HFFc6 (cell line): Measurements from ENCODE around the gene ADCK1. TPM values are rescaled to one million over a fixed set of nuclear protein-coding genes. Genes with fewer than 3 reads are reported as not detected.

Source experiments
- DNase-seq: peaks from one replicate; pipeline ENCODE4 v3.0.0-alpha.2; 2018
- H3K27ac Mint-ChIP-seq: 2 replicates; pipeline ENCODE4 v1.8.0; 2020; ENCODE audit warnings: mild to moderate bottlenecking, mixed read lengths
- H3K27me3 Mint-ChIP-seq: 2 replicates; pipeline ENCODE4 v1.8.0; 2021; ENCODE audit warnings: mild to moderate bottlenecking, moderate library complexity, mixed read lengths; ENCODE audit not compliant: insufficient read depth
- H3K36me3 Mint-ChIP-seq: 2 replicates; pipeline ENCODE4 v1.8.0; 2021; ENCODE audit warnings: low read depth, mixed read lengths
- H3K4me1 Mint-ChIP-seq: 2 replicates; pipeline ENCODE4 v1.8.0; 2020; ENCODE audit warnings: low read depth, mixed read lengths
- H3K4me3 Mint-ChIP-seq: 2 replicates; pipeline ENCODE4 v1.8.0; 2020; ENCODE audit warnings: mild to moderate bottlenecking, moderate library complexity, mixed read lengths
- H3K9me3 Mint-ChIP-seq: 2 replicates; pipeline ENCODE4 v1.8.0; 2020; ENCODE audit warnings: mild to moderate bottlenecking, mixed read lengths
- CTCF ChIP-seq: fragments of 200-600 bp; sonication (generic); IDR thresholded peaks from 2 replicates; pipeline ENCODE4 v1.5.0; 2021; ENCODE audit warnings: antibody characterized with exemption, mild to moderate bottlenecking
- total RNA-seq, 6 experiments: library from RNA; stranded (reverse); fragmentation: NEBNext Ultra II Directional; extraction: Animal tissue kit (Norgen Biotek cat#: 25700); gene quantifications; 2 replicates in 1 of 6; 3 replicates in 5 of 6; pipeline ENCODE4 v1.2.3, GENCODE V29; 2021

ADCK1 gene
- total RNA-seq, 6 experiments from 2014 or later: 4.4 to 6.3 (median 5.7) TPM

- TF ChIP-seq CTCF: no peak
- Mint-ChIP-seq H3K9me3 (peaks cover 6% of the 10 kb centered on the region; the same call in 1 of the 2 replicates), H3K36me3 (no peaks in the 10 kb centered on the region), H3K27ac (no peak overlapping the region), H3K4me1 (no peaks in the 10 kb centered on the region), H3K4me3 (no peak overlapping the region), H3K27me3 (peaks cover 2% of the 10 kb centered on the region)
- no peak for DNase-seq
These were observed 124.4 kb downstream of the ADCK1 start for GRCh38 chr14:77924141-77924948.

- Mint-ChIP-seq H3K27me3 (peaks cover 6% of the 10 kb centered on the region), H3K9me3 (no peaks in the 10 kb centered on the region), H3K27ac (no peak overlapping the region), H3K4me3 (no peak overlapping the region), H3K4me1 (no peaks in the 10 kb centered on the region), H3K36me3 (peaks cover 5% of the 10 kb centered on the region; the same call in 1 of the 2 replicates)
- no peak for DNase-seq
- no peak for TF ChIP-seq CTCF
These were observed 127.0 kb downstream of the ADCK1 start for GRCh38 chr14:77926942-77927341.

- Mint-ChIP-seq H3K9me3 (peaks cover 23% of the 10 kb centered on the region), H3K4me1 (no peaks in the 10 kb centered on the region), H3K36me3 (peaks cover 30% of the 10 kb centered on the region), H3K27me3 (peaks cover 6% of the 10 kb centered on the region), H3K27ac (no peak overlapping the region), H3K4me3 (no peak overlapping the region)
- DNase-seq: no peak
- TF ChIP-seq CTCF: no peak
These were observed 131.5 kb downstream of the ADCK1 start for GRCh38 chr14:77931441-77931840.

DNA sequence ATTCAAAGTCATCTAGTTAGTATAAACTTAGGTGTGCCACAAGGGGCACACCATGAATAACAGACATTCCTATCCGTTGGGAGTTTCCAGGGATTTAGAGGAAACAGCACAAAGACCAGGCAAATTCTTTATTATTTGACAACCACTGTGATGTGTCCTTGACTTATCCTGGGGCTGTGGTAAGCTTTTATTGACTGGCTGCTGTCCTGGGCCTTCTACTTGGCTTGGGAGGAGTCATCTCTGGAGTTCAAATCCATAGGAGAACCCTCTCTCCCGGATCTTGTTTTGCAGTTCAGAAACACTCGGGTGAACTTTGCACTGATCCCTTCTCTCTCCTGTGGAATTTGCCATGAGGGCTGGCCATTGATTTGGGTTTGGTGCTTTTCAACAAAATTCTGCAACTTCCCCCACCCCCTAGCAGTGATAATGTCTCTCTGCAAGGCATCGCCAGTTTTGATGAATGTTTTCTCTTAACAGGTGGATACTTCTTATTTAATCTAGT is 136.3 kb downstream of the ADCK1 start:
- no peak overlapping the region for H3K4me3 Mint-ChIP-seq
- no peak for TF ChIP-seq CTCF
- no peak overlapping the region for H3K27ac Mint-ChIP-seq
- H3K9me3 Mint-ChIP-seq: peaks cover 28% of the 10 kb centered on the region
- peaks cover 26% of the 10 kb centered on the region for H3K36me3 Mint-ChIP-seq
- no peaks in the 10 kb centered on the region for H3K4me1 Mint-ChIP-seq
- DNase-seq: no peak
- peaks cover 4% of the 10 kb centered on the region; the same call in 1 of the 2 replicates for H3K27me3 Mint-ChIP-seq

DNA sequence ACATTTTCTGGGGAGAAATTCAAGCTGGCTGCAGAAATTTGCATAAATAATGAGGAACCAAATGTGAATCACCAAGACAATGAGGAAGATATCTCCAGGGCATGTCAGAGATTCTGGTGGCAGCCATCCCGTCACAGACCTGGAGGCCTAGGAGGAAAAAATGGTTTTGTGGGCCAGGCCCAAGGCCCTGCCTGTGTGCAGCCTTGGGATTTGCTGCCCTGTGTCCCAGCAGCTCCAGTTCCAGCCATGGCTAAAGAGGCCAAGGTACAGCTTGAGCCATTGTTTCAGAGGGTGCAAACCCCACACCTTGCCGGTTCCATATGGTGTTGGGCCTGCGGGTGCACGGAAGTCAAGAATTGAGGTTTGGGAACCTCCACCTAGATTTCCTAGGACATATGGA is 147.5 kb downstream of the ADCK1 start:
- no peak for DNase-seq
- no peak overlapping the region for H3K4me3 Mint-ChIP-seq
- H3K27me3 Mint-ChIP-seq: no peaks in the 10 kb centered on the region
- no peaks in the 10 kb centered on the region for H3K4me1 Mint-ChIP-seq
- H3K27ac Mint-ChIP-seq: no peak overlapping the region
- peaks cover 12% of the 10 kb centered on the region for H3K9me3 Mint-ChIP-seq
- no peak for TF ChIP-seq CTCF
- H3K36me3 Mint-ChIP-seq: peaks cover 8% of the 10 kb centered on the region; the same call in 1 of the 2 replicates
